Adrenal gland (tissue), 5 donors: Measurements from ENCODE around the gene TFB1M.

Experiments
- CTCF ChIP-seq, 6 experiments: fragments of 450-650 bp in 4 of 6; fragments of 200-600 bp in 2 of 6; sonication (generic) in 1 of 6; IDR thresholded peaks; 1 replicate in 5 of 6; 2 replicates in 1 of 6; pipeline versions ENCODE4 v1.5.1 to v1.8.0; 2016 to 2021; ENCODE audit warnings: antibody characterized with exemption in 6 of 6, mild to moderate bottlenecking in 2 of 6, moderate library complexity in 1 of 6
- POLR2A ChIP-seq, 2 donors: fragments of 450-650 bp; IDR thresholded peaks; one replicate each; pipeline ENCODE4 v1.6.1; 2017; ENCODE audit warnings: antibody characterized with exemption in 2 of 2, mild to moderate bottlenecking in 2 of 2, moderate library complexity in 1 of 2
- donor health status: DM: no; HTN: no; CAD: no.

- TF ChIP-seq CTCF (IDR thresholded peaks at IDR 0.05) (no peak), POLR2A (IDR thresholded peaks at IDR 0.05) (no peak)
Measured at GRCh38 chr6:155221086-155221485, 93.2 kb downstream of the TFB1M start.
